ENCODE data around the gene XCR1. TPM values are rescaled to one million over a fixed set of nuclear protein-coding genes. Genes with fewer than 3 reads are reported as not detected.

Gene XCR1
- total and polyA plus RNA-seq, 4 donors, result 0.04 to 1.1 (median 0.31) TPM

DNA sequence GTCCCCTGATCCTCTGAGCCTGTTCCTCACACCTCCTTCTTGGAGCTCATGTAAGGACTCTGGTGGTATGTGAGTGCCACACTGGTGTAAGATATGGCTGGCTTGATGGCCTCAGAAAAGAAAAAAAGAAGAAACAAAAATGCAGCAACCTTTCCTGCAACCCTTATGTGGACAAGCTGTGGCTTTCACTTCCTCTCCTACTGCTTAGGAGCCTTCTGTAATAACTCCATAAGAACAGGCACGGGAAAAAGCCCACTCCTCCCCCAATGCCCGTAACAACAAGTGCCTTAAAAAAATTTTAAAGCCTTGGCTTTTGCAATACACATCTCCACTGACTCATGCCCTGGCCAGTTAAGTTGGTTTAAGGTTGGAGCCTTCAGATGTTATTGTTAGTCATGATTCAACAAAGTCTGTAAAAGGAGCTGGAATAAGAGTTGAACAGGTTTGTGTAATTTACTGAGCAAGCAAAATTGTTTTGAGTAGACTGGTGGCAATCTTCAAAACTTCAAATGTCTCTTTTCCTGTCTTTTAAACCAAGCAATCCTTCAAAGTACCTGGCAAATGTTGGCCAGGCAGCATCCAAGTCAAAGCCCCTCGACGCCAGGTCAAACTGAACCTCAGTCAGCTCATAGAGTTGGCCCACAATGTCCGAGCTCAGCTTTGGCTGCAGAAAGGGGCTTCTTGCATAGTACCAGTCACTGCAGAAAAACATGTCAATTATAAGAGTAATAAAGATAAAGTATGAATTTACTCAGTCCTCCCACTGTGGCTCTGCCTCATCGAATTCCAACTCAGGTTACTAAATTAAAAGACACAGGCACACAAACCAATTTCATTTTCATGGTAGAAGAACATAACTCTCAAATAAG, 54.5 kb downstream of the XCR1 start:
- Histone ChIP-seq H3K27me3 (ENCODE audit: control insufficient read depth in 3 of 3, insufficient read depth in 3 of 3, low read length in 2 of 3) (no peaks in the 10 kb centered on the region), H3K27ac (ENCODE audit: low read depth in 1 of 2, low read length in 1 of 2) (peak overlapping the region in 1 of 2 donors; percentile 73), H3K4me3 (no peak overlapping the region), H3K4me1 (ENCODE audit: control insufficient read depth in 5 of 5, insufficient read depth in 5 of 5, low read length in 5 of 5) (peaks cover 0 to 8% (median 0%) of the 10 kb centered on the region in 5 donors), H3K36me3 (ENCODE audit: control insufficient read depth in 4 of 4, insufficient read depth in 4 of 4, low read length in 4 of 4) (peaks cover 13 to 34% (median 20%) of the 10 kb centered on the region in 4 donors), H3K9me3 (ENCODE audit: control insufficient read depth in 4 of 4, insufficient read depth in 3 of 4, low read length in 3 of 4) (no peaks in the 10 kb centered on the region), H3K9ac (ENCODE audit: insufficient read depth in 1 of 2, low read length in 2 of 2) (no peak overlapping the region)
- TF ChIP-seq, protein P1, sequence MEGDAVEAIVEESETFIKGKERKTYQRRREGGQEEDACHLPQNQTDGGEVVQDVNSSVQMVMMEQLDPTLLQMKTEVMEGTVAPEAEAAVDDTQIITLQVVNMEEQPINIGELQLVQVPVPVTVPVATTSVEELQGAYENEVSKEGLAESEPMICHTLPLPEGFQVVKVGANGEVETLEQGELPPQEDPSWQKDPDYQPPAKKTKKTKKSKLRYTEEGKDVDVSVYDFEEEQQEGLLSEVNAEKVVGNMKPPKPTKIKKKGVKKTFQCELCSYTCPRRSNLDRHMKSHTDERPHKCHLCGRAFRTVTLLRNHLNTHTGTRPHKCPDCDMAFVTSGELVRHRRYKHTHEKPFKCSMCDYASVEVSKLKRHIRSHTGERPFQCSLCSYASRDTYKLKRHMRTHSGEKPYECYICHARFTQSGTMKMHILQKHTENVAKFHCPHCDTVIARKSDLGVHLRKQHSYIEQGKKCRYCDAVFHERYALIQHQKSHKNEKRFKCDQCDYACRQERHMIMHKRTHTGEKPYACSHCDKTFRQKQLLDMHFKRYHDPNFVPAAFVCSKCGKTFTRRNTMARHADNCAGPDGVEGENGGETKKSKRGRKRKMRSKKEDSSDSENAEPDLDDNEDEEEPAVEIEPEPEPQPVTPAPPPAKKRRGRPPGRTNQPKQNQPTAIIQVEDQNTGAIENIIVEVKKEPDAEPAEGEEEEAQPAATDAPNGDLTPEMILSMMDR (IDR thresholded peaks at IDR 0.05; ENCODE audit: control extremely low read depth, extremely low read depth), result no peak
- WGBS, 2 donors, result 70 to 75% methylated on average over 6 of the region's 6 CpGs
- DNase-seq (peak in 1 of 3 donors; percentile 36), ATAC-seq (ENCODE audit: insufficient read depth, low FRiP score) (peak; percentile 82)

DNA sequence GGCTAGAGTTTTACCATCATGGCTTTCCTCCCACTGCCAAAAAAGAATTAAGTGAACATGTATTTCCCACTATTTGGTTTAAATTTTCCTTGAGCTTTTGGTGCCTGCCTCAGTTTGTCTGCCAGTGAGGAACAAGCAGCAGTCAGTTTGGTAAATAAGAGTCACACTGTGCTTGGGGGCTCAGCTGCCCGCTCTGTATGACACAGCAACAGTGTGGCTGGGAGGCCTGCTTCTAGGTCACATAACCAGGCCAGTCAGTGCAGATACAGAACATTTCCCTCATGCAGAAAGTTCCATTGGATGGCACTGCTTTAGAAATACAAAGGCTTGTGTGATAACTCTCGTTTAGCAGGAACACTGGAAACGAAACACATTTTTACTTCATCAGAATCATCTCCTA, 57.3 kb downstream of the XCR1 start:
- peaks cover 13 to 51% (median 19%) of the 10 kb centered on the region in 4 donors for H3K36me3 ChIP-seq (ENCODE audit: control insufficient read depth in 4 of 4, insufficient read depth in 4 of 4, low read length in 4 of 4)
- 96 to 98% methylated on average over 3 of the region's 3 CpGs for WGBS, 2 donors
- H3K9me3 ChIP-seq (ENCODE audit: control insufficient read depth in 4 of 4, insufficient read depth in 3 of 4, low read length in 3 of 4), result no peaks in the 10 kb centered on the region
- H3K4me1 ChIP-seq (ENCODE audit: control insufficient read depth in 5 of 5, insufficient read depth in 5 of 5, low read length in 5 of 5), result peaks cover 0 to 11% (median 0%) of the 10 kb centered on the region in 5 donors
- TF ChIP-seq, protein P1 (IDR thresholded peaks at IDR 0.05; ENCODE audit: control extremely low read depth, extremely low read depth), result no peak
- H3K4me3 ChIP-seq, result no peak overlapping the region
- no peak overlapping the region for H3K9ac ChIP-seq (ENCODE audit: insufficient read depth in 1 of 2, low read length in 2 of 2)
- no peak for ATAC-seq (ENCODE audit: insufficient read depth, low FRiP score)
- peak overlapping the region in 1 of 2 donors; percentile 20 for H3K27ac ChIP-seq (ENCODE audit: low read depth in 1 of 2, low read length in 1 of 2)
- H3K27me3 ChIP-seq (ENCODE audit: control insufficient read depth in 3 of 3, insufficient read depth in 3 of 3, low read length in 2 of 3), result no peaks in the 10 kb centered on the region
- no peak for DNase-seq

DNA sequence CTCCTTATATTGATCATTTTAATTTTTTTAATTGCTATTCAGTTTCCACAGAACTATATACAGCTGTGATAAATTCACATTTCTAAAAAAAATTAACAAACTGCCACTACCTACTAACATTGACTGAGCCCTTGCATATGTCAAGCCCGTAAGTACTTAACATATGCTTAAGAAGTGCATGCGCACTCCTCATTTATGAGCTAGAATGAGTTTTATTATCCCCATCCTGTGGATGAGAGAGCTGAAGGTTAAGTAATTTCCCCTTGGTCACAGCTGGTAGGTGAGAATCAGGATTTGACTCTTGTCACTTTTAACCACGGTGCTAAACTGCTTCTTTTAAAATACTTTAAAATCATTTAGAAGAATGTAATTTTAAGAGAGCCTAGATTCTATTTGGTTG, 58.2 kb downstream of the XCR1 start:
- 72 to 90% methylated on average over 3 of the region's 3 CpGs for WGBS, 2 donors
- no peaks in the 10 kb centered on the region for H3K9me3 ChIP-seq (ENCODE audit: control insufficient read depth in 4 of 4, insufficient read depth in 3 of 4, low read length in 3 of 4)
- H3K27ac ChIP-seq (ENCODE audit: low read depth in 1 of 2, low read length in 1 of 2), result no peak overlapping the region
- H3K27me3 ChIP-seq (ENCODE audit: control insufficient read depth in 3 of 3, insufficient read depth in 3 of 3, low read length in 2 of 3), result no peaks in the 10 kb centered on the region
- no peak for DNase-seq
- H3K4me3 ChIP-seq, result no peak overlapping the region
- H3K36me3 ChIP-seq (ENCODE audit: control insufficient read depth in 4 of 4, insufficient read depth in 4 of 4, low read length in 4 of 4), result peaks cover 14 to 54% (median 20%) of the 10 kb centered on the region in 4 donors
- H3K9ac ChIP-seq (ENCODE audit: insufficient read depth in 1 of 2, low read length in 2 of 2), result no peak overlapping the region
- TF ChIP-seq, protein P1 (IDR thresholded peaks at IDR 0.05; ENCODE audit: control extremely low read depth, extremely low read depth), result no peak
- no peak for ATAC-seq (ENCODE audit: insufficient read depth, low FRiP score)
- H3K4me1 ChIP-seq (ENCODE audit: control insufficient read depth in 5 of 5, insufficient read depth in 5 of 5, low read length in 5 of 5), result peaks cover 0 to 11% (median 0%) of the 10 kb centered on the region in 5 donors

Measured in lung (tissue), 12 donors.